Gastroesophageal sphincter (tissue), 4 donors: Measurements from ENCODE around the gene GRK7. TPM values are rescaled to one million over a fixed set of nuclear protein-coding genes. Genes with fewer than 3 reads are reported as not detected.

Experiments
- ATAC-seq: fragments of 150-250 bp; one replicate; pipeline ENCODE4 v1.9.1; 2016; ENCODE audit warnings: mild to moderate bottlenecking, moderate library complexity
- H3K27ac ChIP-seq, 4 donors: fragments of 200-600 bp; sonication (generic) in 3 of 4; 1 replicate in 3 of 4; 2 replicates in 1 of 4; pipeline ENCODE4 v1.5.1; 2016 to 2019
- H3K27me3 ChIP-seq: fragments of 200-600 bp; sonication (generic); one replicate; pipeline ENCODE4 v1.5.1; 2019
- H3K36me3 ChIP-seq, 2 donors: fragments of 200-600 bp; sonication (generic); one replicate each; pipeline ENCODE4 v1.5.1; 2019; ENCODE audit warnings: control low read depth in 1 of 2
- H3K4me1 ChIP-seq, 3 donors: fragments of 200-600 bp; sonication (generic); 1 replicate in 2 of 3; 2 replicates in 1 of 3; pipeline ENCODE4 v1.5.1; 2016 to 2019; ENCODE audit warnings: control low read depth in 2 of 3
- H3K4me3 ChIP-seq, 2 donors: fragments of 200-600 bp; sonication (generic); one replicate each; pipeline ENCODE4 v1.5.1; 2019; ENCODE audit warnings: mild to moderate bottlenecking in 1 of 2, moderate library complexity in 1 of 2
- H3K9me3 ChIP-seq, 3 donors: fragments of 200-600 bp; sonication (generic); one replicate each; pipeline ENCODE4 v1.5.1; 2017 to 2019; ENCODE audit warnings: control low read depth in 2 of 3
- EP300 ChIP-seq: sonication (generic); formaldehyde crosslinking; IDR thresholded peaks from one replicate; pipeline ENCODE4 v1.6.1; 2017; ENCODE audit warnings: antibody characterized with exemption, mild to moderate bottlenecking
- POLR2A ChIP-seq, 2 donors: fragments of 450-650 bp; IDR thresholded peaks; one replicate each; pipeline ENCODE4 v1.6.1; 2017; ENCODE audit warnings: antibody characterized with exemption in 2 of 2, mild to moderate bottlenecking in 2 of 2, moderate library complexity in 1 of 2
- POLR2AphosphoS5 ChIP-seq: sonication (generic); formaldehyde crosslinking; IDR thresholded peaks from one replicate; pipeline ENCODE4 v1.6.1; 2017; ENCODE audit warnings: antibody characterized with exemption
- WGBS, 2 donors: methylation state at CpG; one replicate each; pipeline ENCODE4 v1.1.5; 2018; ENCODE audit warnings: low coverage in 1 of 2; 5-methylcytosine and 5-hydroxymethylcytosine counted together
- total RNA-seq, 4 donors: library from RNA; depleted of rRNA; stranded (reverse); fragments of >200 nt; gene quantifications; one replicate each; pipeline ENCODE4 v1.1.0, GENCODE V29; 2016
- TF ChIP-seq, protein P1 (sequence below), 4 experiments: fragments of 200-600 bp in 2 of 4; fragments of 450-650 bp in 2 of 4; sonication (generic) in 1 of 4; IDR thresholded peaks; one replicate each; pipeline ENCODE4 v1.5.1; 2017 to 2019; ENCODE audit warnings: antibody characterized with exemption in 4 of 4, mild to moderate bottlenecking in 2 of 4, moderate library complexity in 2 of 4

The GRK7 gene
- total RNA-seq, 4 donors from 2014 or later, result not detected

DNA sequence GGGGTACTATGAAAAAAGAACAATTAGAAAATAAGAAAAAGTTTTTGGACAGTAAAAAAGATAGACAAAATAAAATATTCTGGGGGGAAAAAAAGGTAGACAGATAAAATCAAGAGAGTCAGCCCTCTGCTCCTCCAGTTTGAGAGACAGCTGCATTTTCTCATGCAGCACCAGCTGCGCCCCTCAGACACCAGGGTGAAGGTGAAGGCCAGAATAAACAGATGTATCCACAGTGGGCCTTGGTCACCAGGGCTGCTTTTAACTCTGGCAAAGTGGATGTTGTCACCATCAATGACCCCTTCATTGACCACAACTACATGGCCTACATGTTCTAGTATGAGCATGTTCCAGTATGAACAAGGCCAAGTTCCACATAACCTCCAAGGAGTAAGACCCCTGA is 39.0 kb upstream of the GRK7 start:
- Histone ChIP-seq H3K36me3 (no peaks in the 10 kb centered on the region), H3K9me3 (no peaks in the 10 kb centered on the region), H3K27ac (no peak overlapping the region), H3K4me3 (no peak overlapping the region), H3K27me3 (no peaks in the 10 kb centered on the region), H3K4me1 (no peaks in the 10 kb centered on the region)
- ATAC-seq, result no peak
- TF ChIP-seq POLR2A (IDR thresholded peaks at IDR 0.05) (no peak), EP300 (no peak), POLR2AphosphoS5 (no peak)
- TF ChIP-seq, protein P1, sequence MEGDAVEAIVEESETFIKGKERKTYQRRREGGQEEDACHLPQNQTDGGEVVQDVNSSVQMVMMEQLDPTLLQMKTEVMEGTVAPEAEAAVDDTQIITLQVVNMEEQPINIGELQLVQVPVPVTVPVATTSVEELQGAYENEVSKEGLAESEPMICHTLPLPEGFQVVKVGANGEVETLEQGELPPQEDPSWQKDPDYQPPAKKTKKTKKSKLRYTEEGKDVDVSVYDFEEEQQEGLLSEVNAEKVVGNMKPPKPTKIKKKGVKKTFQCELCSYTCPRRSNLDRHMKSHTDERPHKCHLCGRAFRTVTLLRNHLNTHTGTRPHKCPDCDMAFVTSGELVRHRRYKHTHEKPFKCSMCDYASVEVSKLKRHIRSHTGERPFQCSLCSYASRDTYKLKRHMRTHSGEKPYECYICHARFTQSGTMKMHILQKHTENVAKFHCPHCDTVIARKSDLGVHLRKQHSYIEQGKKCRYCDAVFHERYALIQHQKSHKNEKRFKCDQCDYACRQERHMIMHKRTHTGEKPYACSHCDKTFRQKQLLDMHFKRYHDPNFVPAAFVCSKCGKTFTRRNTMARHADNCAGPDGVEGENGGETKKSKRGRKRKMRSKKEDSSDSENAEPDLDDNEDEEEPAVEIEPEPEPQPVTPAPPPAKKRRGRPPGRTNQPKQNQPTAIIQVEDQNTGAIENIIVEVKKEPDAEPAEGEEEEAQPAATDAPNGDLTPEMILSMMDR (IDR thresholded peaks at IDR 0.05), result no peak
- 90 to 100% methylated on average over 1 of the region's 1 CpG for WGBS, 2 donors

DNA sequence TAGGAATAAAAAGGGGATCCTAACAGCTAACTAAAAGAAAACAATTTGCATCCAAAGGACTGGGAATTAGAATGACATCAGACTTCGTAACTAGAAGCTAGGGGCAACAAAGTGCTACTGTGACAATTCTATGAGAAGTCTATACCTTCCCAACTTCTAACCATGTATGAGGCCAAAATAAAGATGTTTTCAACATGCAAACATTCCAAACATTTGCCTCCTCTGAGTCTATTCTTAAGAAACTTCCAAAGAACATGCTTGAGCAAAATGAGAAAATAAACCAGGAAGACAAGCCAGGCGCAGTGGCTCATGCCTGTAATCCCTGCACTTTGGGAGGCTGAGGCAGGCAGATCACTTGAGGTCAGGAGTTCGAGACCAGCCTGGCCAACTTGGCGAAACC is 38.2 kb upstream of the GRK7 start:
- ATAC-seq, result no peak
- Histone ChIP-seq H3K4me1 (no peaks in the 10 kb centered on the region), H3K9me3 (no peaks in the 10 kb centered on the region), H3K4me3 (no peak overlapping the region), H3K36me3 (no peaks in the 10 kb centered on the region), H3K27ac (no peak overlapping the region), H3K27me3 (no peaks in the 10 kb centered on the region)
- TF ChIP-seq POLR2AphosphoS5, result no peak
- no peak for TF ChIP-seq POLR2A (IDR thresholded peaks at IDR 0.05)
- TF ChIP-seq, protein P1 (IDR thresholded peaks at IDR 0.05), result no peak
- no peak for TF ChIP-seq EP300
- WGBS, 2 donors, result 96 to 97% methylated on average over 3 to 4 of the region's 4 CpGs

DNA sequence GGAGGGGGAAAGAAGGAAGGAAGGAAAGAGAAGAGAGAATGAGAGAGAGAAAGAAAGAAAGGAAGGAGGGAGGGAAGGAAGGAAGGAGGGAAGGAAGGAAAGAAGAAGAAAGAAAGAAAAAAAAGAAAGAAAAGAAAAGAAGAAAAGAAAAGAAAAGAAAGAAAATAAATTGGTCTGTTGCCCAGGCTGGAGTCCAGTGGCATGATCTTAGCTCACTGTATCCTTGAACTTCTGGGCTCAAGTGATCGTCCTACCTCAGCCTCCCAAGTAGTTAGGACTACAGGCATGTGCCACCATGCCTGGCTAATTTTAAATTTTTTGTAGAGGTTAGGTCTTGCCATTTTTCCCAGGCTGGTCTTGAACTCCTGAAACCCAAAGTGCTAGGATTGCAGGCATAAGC is 36.7 kb upstream of the GRK7 start:
- ATAC-seq, result no peak
- Histone ChIP-seq H3K27ac (no peak overlapping the region), H3K36me3 (no peaks in the 10 kb centered on the region), H3K27me3 (no peaks in the 10 kb centered on the region), H3K4me3 (no peak overlapping the region), H3K4me1 (no peaks in the 10 kb centered on the region), H3K9me3 (no peaks in the 10 kb centered on the region)
- TF ChIP-seq, protein P1 (IDR thresholded peaks at IDR 0.05), result no peak
- no peak for TF ChIP-seq POLR2AphosphoS5
- no peak for TF ChIP-seq POLR2A (IDR thresholded peaks at IDR 0.05)
- no peak for TF ChIP-seq EP300
- WGBS, 2 donors, result 80 to 100% methylated on average over 1 of the region's 1 CpG

DNA sequence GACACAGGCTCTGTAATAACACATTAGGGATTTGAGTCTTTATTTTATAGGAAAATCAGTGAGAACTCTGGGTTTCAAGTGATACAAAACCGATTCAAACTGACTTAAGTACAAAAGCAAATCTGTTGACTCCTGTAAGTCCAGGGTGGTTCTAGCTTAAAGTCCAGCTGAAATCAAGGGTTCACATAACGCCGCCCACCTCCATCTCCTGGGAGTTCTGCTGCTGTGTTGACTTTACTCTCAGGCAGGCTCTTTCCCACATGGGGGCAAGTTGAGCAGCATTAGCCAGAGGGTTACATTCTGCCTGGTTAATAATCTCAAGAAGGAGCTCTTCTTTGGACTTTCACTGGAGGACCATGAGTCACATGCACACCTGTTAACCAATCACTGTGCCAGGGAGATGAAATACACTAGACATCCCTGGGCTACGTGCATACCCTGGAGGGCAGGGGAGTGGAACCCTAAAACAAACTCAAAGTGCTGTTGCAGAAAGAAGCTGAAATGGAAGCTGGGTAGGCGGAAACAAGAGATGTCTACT is 34.8 kb upstream of the GRK7 start:
- 75 to 88% methylated on average over 4 to 5 of the region's 5 CpGs for WGBS, 2 donors
- H3K27me3 ChIP-seq, result no peaks in the 10 kb centered on the region
- no peaks in the 10 kb centered on the region for H3K4me1 ChIP-seq
- ATAC-seq, result no peak
- H3K27ac ChIP-seq, result no peak overlapping the region
- no peaks in the 10 kb centered on the region for H3K9me3 ChIP-seq
- no peaks in the 10 kb centered on the region for H3K36me3 ChIP-seq
- no peak overlapping the region for H3K4me3 ChIP-seq
- TF ChIP-seq EP300 (no peak), POLR2AphosphoS5 (no peak)

DNA sequence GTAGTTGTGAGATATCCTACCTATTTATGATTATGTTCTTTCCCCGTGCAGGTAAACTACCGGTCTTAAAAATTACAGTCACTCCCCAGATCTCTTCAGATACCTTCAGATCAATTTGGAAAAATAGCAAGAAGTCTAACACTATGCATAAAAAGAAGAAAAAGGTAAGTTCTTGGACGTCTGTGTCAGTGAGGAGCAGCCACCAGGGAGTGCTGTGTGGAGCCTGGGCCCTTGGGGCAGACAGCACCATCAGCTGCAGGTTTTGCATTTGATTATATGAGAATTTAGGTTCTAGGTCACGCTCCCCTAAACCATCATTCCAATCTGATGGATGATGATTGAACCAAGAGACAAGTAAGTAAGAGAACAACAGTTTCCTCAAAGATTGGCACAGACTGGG is 34.0 kb upstream of the GRK7 start:
- Histone ChIP-seq H3K9me3 (no peaks in the 10 kb centered on the region), H3K4me3 (no peak overlapping the region), H3K36me3 (no peaks in the 10 kb centered on the region), H3K4me1 (no peaks in the 10 kb centered on the region), H3K27ac (no peak overlapping the region), H3K27me3 (no peaks in the 10 kb centered on the region)
- TF ChIP-seq, protein P1 (IDR thresholded peaks at IDR 0.05), result no peak
- TF ChIP-seq POLR2AphosphoS5, result no peak
- TF ChIP-seq EP300, result no peak
- TF ChIP-seq POLR2A (IDR thresholded peaks at IDR 0.05), result no peak
- WGBS, 2 donors, result 76 to 81% methylated on average over 4 of the region's 4 CpGs
- ATAC-seq, result no peak
